DMS 273 treated with DMSO at 0.1 percent for 48 hours (cell line): ENCODE measurements around the gene RBBP4.
"Not testable (repeated sequence)": the region's sequence is repeated elsewhere in the genome, so short reads cannot be mapped to it uniquely, and the experiment has no call there.

ENCODE experiments used
- DNase-seq: peaks from one replicate; lab custom pipeline; 2025; lab: John Stamatoyannopoulos, UW

The RBBP4 gene

DNA sequence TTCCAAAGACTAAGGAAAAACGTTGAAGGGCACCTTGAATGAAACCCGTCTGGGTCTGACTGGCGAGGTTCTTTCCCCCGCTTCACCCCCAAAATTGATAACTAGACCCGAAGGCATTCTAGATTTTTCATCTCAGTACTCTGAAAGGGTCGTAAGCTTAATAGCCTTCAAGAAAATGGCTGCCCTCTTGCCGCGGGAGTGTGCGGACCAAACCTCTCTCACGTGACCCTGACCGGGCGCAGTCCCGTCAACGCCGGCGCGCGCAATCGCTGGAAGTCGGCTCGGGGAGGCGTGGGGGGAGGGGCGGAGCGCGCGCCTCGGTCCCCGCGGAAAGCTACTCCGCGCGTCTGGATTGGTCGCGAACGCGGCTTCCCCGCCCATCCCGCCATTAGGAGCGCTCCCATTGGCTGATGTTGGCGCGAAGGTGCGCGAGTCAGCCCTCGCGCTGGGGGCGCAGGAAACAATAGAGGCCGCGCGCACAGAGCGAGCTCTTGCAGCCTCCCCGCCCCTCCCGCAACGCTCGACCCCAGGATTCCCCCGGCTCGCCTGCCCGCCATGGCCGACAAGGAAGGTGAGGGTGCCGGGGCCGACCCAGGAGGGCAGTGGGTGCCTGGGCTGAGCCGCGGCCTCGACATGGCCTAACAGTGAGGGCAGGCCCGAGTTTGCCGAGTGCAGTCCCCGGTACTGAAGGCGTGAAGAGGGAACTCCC is at the start of gene RBBP4:
TSS of gene RBBP4 (plus strand) at position 457 of the 709 bp plus-strand sequence. CDS start at position 556, 99 bp downstream.
- peak; percentile 94 for DNase-seq

- no peak for DNase-seq
These were observed 45.1 kb upstream of the RBBP4 start for GRCh38 chr1:32605711-32606424.

GRCh38 chr1:32606565-32607371 is 44.2 kb upstream of the RBBP4 start:
- DNase-seq, result no peak

DNA sequence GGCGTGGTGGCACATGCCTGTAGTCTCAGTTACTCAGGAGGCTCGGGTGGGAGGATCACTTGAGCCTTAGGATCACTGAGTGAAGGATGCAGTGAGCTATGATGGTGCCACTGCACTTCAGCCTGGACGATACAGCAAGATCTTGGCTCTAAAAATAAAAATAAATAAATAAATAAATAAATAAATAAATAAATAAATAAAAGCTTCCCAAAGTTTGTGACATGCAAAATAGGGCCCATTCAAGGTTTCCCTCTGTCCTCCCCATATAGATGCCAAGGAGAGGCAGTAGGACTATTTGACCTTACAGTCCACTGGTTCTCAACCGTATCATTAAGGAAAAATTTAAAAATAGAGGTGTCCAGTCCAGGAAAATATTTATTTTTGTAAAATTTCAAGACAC is 41.8 kb upstream of the RBBP4 start:
- DNase-seq, result no peak

- no peak for DNase-seq
These were observed 39.2 kb upstream of the RBBP4 start for GRCh38 chr1:32611859-32612188.

- DNase-seq, result peak; percentile 40
These were observed 38.7 kb upstream of the RBBP4 start for GRCh38 chr1:32612189-32612881.

GRCh38 chr1:32613472-32613871 is 37.5 kb upstream of the RBBP4 start:
- DNase-seq, result no peak

- no peak for DNase-seq
These were observed 32.3 kb upstream of the RBBP4 start for GRCh38 chr1:32618673-32619221.

DNA sequence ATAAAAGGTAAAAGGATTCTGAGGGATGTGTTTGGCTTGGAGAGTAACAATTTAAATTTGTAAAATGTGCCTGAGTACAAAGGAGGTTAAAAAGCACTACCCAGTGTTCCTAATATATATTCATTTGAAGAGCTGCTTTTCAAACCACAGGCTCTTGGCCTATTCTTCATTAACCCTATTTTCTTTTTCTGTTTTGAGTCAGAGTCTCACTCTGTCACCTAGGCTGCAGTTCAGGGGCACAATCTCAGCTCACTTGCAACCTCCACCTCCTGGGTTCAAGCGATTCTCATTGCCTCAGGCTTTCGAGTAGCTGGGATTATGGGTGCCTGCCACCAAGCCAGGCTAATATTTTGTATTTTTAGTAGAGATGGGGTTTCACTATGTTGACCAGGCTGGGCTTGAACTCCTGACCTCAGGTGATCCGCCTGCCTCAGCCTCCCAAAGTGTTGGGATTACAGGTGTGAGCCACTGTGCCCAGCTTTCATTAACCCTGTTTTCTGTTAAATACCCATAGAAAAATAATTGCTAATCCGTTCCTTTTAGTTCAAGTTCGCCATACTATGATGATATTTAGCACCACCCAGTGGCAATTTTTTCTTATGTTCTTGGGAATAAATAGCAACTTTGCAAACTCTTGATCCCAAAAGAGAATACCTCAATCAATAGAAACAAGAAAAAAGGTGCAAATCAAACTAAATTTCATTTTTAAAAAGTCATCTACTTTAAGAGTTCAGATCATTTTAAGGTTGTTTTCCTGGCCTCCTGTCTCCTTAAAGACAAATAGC is 31.1 kb upstream of the RBBP4 start:
- DNase-seq, result no peak

GRCh38 chr1:32622205-32622604 is 28.8 kb upstream of the RBBP4 start:
- no peak for DNase-seq

DNA sequence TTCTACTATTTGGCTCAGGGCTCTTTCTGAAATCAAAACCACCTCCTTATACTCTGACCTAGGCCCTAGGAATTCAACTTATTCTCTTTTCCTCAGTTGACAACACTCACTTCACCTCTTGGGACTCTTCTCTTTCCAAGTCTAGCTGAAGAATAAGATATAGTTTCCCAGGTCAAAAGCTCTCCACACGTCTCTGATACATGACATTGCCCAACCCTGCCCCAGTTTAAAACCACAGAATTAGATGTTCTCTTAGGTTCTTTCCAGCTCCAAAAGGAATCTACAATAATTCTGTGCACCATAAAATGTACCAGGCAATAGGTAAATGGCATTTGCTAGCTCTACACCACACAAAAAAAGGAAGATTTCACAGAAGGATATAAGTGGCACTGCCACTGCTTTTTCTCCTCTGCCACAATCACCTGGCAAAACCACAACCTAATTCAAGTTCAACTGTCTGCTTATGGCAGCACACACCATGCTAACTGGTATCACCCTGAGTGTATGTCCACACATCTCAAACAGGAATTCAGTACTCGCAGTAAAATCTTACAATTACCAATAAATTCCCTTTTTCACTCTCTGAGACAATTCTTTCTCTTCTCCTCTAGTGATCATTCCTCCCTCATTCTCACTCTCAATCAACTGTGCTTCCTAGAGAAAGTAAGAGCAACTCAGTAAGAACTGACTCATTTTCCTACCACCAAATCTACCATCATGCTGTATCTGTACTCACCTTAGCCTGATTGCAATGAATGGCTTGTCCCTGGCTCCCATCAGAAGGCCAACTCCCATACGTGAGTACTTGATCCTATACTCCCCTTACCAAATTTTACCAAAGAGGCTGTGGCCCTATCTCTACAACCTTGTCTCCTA is 28.0 kb upstream of the RBBP4 start:
- DNase-seq, result no peak

DNA sequence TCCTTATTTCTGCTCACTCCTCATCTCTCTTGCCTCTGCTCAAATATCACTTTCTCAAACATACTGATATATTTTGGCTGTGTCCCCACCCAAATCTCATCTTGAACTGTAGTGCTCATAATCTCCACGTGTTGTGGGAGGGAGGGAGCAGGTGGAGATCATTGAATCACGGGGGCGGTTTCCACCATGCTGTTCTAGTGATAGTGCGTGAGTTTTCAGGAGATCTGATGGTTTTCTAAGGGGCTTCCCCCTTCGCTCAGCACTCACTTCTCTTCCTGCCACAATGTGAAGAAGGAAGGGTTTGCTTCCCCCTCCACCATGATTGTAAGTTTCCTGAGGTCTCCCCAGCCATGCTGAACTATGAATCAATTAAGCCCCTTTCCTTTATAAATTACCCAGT is 27.2 kb upstream of the RBBP4 start:
- DNase-seq, result no peak

DNA sequence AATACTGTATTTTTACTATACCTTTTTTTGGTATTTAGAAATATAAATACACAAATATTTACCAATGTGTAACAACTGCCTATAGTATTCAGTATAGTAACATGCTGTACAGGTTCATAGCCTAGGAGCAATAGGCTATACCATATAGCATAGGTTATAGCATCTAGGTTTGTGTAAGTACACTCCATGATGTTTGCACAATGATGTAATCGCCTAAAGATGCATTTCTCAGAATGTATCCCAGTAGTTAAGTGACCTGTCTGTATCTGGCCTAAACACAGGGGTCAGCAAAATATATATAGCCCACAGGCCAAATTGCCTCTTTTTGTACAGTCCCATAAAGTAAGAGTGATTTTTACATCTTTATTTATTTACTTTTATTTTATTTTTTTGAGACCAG is 24.8 kb upstream of the RBBP4 start:
- no peak for DNase-seq

DNA sequence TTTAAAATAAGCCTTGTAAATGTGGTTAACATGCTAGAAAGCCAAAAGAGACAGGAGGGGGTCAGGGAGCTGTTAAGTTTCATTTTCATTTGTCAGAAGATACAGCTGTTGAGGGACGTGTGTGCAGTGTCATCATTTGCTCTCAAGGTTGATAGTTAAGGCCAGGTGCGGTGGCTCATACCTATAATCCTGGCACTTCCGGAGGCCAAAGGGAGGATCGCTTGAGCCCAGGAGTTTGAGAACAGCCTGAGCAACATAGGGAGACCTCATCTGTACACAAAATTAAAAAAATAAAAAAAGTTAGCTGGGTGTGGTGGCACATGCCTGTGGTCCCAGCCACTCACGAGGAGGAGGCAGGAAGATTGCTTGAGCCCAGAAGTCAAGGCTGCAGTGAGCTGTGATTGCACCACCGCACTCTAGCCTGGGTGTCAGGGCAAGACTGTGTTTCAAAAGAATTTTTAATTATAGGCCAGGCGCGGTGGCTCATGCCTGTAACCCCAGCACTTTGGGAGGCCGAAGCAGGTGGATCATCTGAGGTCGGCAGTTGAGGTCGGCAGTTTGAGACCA is 23.3 kb upstream of the RBBP4 start:
- no peak for DNase-seq

- DNase-seq, result not testable (repeated sequence)
These were observed 20.8 kb upstream of the RBBP4 start for GRCh38 chr1:32630173-32630572.

DNA sequence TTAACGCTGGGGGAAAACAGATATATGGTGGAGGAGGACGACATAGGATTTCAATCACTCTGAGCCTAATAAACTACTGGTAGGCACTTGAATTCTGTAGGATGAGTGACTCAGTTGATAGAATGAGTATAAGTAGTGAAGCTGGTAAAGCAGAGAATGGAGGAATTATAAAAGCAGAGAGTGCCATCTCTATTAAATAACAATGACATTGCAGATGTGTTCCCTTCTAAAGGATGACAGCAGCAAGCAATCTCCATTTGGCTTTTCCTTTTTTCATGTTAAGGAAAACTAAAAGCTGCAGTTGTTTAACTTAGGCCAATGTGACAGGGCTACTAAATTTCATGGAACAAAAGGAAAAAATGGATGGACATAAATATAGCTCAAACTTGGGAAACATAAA is 18.2 kb upstream of the RBBP4 start:
- no peak for DNase-seq

GRCh38 chr1:32635508-32636277 is 15.3 kb upstream of the RBBP4 start:
- no peak for DNase-seq

- DNase-seq, result no peak
These were observed 13.9 kb upstream of the RBBP4 start for GRCh38 chr1:32636914-32637645.
